Fibroblast of lung (primary cell): ENCODE data around the gene ZNF346.

Experiments
- EZH2 ChIP-seq: IDR thresholded peaks from 2 replicates; pipeline ENCODE4 v1.5.1; 2012; ENCODE audit warnings: low read length, control low read depth, mild to moderate bottlenecking; ENCODE audit errors: missing control alignments
- TF ChIP-seq, protein P1 (sequence below), 2 donors: IDR thresholded peaks in 1 of 2; conservative IDR thresholded peaks in 1 of 2; 1 replicate in 1 of 2; 2 replicates in 1 of 2; pipeline ENCODE4 v1.5.1; 2011 to 2012; ENCODE audit warnings: low read length in 2 of 2, control low read depth in 1 of 2, inconsistent platforms in 1 of 2, low read depth in 1 of 2, mild to moderate bottlenecking in 1 of 2

DNA sequence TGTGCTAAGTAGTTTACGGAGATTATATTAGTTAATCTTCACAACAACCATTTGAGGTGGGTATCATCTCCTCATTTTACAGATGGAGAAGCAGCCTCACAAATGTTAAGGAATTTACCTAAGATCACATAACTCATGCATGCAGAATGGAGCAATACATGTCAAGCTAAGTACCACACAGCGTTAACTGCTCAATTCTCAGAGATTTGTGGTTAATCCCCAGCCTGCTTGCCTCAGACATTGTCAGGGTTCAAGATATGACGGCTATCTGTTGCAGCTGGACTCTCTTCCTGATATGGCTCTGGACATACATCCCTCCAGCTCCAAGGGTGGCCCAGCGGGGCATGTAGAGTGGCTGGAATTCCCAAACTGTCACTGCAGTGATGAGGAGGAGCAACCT is 7.3 kb upstream of the ZNF346 start:
- TF ChIP-seq, protein P1, sequence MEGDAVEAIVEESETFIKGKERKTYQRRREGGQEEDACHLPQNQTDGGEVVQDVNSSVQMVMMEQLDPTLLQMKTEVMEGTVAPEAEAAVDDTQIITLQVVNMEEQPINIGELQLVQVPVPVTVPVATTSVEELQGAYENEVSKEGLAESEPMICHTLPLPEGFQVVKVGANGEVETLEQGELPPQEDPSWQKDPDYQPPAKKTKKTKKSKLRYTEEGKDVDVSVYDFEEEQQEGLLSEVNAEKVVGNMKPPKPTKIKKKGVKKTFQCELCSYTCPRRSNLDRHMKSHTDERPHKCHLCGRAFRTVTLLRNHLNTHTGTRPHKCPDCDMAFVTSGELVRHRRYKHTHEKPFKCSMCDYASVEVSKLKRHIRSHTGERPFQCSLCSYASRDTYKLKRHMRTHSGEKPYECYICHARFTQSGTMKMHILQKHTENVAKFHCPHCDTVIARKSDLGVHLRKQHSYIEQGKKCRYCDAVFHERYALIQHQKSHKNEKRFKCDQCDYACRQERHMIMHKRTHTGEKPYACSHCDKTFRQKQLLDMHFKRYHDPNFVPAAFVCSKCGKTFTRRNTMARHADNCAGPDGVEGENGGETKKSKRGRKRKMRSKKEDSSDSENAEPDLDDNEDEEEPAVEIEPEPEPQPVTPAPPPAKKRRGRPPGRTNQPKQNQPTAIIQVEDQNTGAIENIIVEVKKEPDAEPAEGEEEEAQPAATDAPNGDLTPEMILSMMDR (conservative IDR thresholded peaks at IDR 0.05 in 1 of 2, IDR thresholded peaks at IDR 0.05 in 1 of 2; ENCODE audit: low read depth in 1 of 2, low read length in 2 of 2), result no peak
- no peak for TF ChIP-seq EZH2
